Endothelial cell of umbilical vein (primary cell): ENCODE measurements around the gene TEP1.

Experiments used
- EZH2 ChIP-seq: IDR thresholded peaks from 2 replicates; pipeline ENCODE4 v1.6.1; 2012; ENCODE audit warnings: borderline replicate concordance, low read depth, mild to moderate bottlenecking, moderate library complexity, low read length, inconsistent platforms; ENCODE audit not compliant: severe bottlenecking
- GATA2 ChIP-seq: IDR thresholded peaks from 2 replicates; pipeline ENCODE4 v1.7.0; 2011; ENCODE audit warnings: low read depth, mild to moderate bottlenecking, moderate library complexity, mixed read lengths, low read length; ENCODE audit not compliant: insufficient read length, insufficient read depth
- JUN ChIP-seq: IDR thresholded peaks from 2 replicates; pipeline ENCODE4 v1.6.1; 2011; ENCODE audit warnings: borderline replicate concordance, low read depth; ENCODE audit not compliant: insufficient read length, insufficient read depth
- MYC ChIP-seq: IDR thresholded peaks from one replicate; pipeline ENCODE4 v1.6.1; 2011; ENCODE audit warnings: mild to moderate bottlenecking, low read depth, low read length
- POLR2A ChIP-seq: IDR thresholded peaks from 2 replicates; pipeline ENCODE4 v1.6.1; 2012; ENCODE audit warnings: low read depth, mild to moderate bottlenecking, control low read depth, low read length
- POLR2AphosphoS5 ChIP-seq: IDR thresholded peaks from 2 replicates; pipeline ENCODE4 v1.6.1; 2012; ENCODE audit warnings: low read depth, mild to moderate bottlenecking, control low read depth, low read length, moderate library complexity; ENCODE audit not compliant: insufficient read depth
- TF ChIP-seq, protein P1 (sequence below), 2 donors: IDR thresholded peaks; 1 replicate in 1 of 2; 2 replicates in 1 of 2; pipeline ENCODE4 v1.5.1; 2011; ENCODE audit warnings: low read length in 2 of 2, mild to moderate bottlenecking in 2 of 2, moderate library complexity in 2 of 2, control low read depth in 1 of 2, inconsistent platforms in 1 of 2, low read depth in 1 of 2; ENCODE audit not compliant: insufficient read depth in 1 of 2; ENCODE audit errors: extremely low read depth in 1 of 2
- TF ChIP-seq, protein P2 (sequence below): IDR thresholded peaks from 2 replicates; pipeline ENCODE4 v1.6.1; 2011; ENCODE audit not compliant: insufficient read depth, insufficient read length

DNA sequence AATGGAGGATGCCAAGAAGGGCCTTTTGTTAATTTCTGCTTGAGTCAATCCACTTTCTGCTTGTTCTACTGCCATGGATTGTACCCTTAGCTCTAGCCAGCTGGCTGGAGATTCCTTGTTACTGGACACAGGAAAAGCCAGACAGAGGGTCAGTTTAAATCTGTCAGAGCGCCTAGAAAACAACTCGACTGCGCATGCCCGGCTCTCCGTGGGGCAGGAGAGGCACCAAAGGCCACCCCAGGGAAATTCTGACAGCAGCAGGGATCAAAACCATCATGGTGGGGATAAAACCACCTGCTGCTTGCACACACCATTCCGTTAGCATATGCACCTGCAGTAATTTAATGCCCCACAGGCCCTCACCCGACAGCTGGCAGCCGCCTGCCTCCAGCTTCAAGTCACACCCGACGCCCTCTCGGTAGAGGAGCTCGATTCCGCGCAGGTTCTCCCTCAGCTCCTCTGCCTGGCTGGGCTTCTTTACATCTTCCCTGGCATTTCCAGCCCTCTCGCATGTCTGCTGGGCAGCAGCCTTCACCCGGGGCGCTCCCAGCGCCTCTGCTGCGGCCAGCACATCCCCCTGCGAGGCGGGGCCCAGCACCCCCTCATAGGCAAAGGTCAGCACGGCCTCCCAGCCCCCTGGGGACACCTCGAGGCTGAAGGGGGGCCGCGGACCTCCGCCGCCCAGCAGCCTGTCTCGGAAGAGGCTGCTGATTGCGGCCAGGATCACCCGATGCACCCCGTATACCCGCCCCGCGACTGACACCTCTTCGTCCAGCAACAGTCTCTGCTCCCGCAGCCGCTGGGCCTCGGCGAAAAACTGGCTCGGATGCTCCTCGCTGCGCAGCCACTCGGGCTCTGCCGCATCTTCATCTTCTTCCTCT, 21.6 kb upstream of the TEP1 start:
- TF ChIP-seq JUN (no peak), EZH2 (no peak), POLR2A (no peak), MYC (no peak), POLR2AphosphoS5 (no peak), GATA2 (no peak)
- TF ChIP-seq, protein P1, sequence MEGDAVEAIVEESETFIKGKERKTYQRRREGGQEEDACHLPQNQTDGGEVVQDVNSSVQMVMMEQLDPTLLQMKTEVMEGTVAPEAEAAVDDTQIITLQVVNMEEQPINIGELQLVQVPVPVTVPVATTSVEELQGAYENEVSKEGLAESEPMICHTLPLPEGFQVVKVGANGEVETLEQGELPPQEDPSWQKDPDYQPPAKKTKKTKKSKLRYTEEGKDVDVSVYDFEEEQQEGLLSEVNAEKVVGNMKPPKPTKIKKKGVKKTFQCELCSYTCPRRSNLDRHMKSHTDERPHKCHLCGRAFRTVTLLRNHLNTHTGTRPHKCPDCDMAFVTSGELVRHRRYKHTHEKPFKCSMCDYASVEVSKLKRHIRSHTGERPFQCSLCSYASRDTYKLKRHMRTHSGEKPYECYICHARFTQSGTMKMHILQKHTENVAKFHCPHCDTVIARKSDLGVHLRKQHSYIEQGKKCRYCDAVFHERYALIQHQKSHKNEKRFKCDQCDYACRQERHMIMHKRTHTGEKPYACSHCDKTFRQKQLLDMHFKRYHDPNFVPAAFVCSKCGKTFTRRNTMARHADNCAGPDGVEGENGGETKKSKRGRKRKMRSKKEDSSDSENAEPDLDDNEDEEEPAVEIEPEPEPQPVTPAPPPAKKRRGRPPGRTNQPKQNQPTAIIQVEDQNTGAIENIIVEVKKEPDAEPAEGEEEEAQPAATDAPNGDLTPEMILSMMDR (IDR thresholded peaks at IDR 0.05; ENCODE audit: extremely low read depth in 1 of 2, insufficient read depth in 1 of 2, low read depth in 1 of 2, low read length in 2 of 2), result no peak
- TF ChIP-seq, protein P2, sequence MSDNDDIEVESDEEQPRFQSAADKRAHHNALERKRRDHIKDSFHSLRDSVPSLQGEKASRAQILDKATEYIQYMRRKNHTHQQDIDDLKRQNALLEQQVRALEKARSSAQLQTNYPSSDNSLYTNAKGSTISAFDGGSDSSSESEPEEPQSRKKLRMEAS, result no peak
